NCI-H82 treated with DMSO at 0.1 percent for 48 hours (cell line): ENCODE measurements around the gene PRR7.

Source experiments
- DNase-seq: peaks from one replicate; lab custom pipeline; 2025; ENCODE audit not compliant: unreplicated experiment; lab: John Stamatoyannopoulos, UW

Gene PRR7

DNA sequence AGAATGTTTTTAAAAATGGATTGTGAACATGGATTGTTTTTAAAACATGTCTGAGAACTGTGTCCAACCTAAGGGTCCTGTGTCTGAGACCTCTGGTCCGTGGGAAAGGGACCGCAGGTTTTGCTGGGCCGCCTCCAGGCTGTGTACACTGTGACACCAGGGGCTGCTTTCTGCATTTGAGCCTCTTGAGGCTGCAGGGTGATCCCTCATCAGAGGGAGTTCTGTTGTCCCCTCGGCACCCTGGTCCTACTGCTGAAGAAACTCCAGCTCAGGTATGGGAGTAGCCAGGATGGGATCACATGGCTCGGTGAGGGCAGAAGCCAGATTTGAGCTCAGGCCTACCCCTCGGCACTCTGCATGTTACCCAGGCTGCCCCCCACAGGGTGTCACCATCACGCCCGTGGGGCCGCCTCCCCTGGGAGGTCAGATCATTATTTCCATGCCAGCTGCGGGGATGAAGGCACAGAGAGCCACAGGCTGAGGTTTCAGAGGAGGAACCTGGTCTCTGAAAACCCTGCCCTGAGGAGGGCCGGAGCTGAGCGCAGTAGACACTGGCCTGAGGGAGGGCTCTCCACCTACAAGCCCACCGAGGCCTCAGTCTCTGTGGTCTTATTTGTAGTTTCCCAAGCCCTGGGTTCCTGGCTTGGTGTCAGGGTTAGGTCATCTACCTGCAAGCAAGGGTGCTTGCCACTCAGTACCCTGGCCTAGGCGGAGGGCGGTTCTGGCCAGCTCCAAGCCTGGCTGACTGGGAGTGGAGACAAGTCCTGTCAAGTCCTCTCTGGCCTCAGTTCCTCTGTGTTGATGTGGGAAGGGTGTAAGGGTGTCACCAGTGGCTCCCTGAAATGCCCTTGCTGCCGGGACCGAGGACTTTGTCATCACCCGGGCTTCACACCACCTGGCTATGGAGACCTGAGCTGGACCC, 2.8 kb downstream of the PRR7 start:
- DNase-seq, result no peak

DNA sequence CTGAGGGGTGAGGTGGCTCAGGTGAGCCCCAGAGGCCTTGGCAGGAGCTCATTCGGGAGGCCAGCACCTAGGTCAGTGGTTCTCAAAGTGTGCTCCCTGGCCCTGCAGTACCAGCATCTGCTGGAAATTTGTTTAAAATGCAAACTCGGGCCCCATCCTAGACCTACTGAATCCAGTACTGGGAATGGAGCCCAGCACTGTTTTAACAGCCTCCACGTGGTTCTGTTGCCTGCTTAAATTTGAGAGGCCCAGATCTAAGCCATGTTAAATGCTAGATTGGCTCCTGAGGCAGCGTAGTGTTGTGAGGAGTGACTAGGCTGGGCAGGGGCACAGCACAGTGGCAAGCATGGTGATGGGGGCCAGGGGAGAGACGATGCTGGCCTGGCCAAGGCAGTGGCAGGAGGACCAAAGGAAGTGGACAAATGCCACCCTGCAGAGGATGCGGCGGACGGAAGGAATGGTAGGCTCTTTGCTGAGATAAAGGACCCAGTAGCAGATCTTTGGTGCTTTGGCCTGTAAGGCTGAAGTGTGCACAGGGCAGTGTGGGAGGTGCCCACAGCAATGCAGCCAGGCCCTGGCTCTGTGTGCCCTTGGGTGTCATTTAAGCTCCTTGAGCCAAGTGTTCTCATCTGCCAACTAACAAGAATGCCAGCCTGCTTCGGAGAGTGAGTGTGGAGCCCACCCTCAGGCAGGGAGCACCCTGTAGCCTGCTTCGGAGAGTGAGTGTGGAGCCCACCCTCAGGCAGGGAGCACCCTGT, 4.2 kb downstream of the PRR7 start:
- no peak for DNase-seq

DNA sequence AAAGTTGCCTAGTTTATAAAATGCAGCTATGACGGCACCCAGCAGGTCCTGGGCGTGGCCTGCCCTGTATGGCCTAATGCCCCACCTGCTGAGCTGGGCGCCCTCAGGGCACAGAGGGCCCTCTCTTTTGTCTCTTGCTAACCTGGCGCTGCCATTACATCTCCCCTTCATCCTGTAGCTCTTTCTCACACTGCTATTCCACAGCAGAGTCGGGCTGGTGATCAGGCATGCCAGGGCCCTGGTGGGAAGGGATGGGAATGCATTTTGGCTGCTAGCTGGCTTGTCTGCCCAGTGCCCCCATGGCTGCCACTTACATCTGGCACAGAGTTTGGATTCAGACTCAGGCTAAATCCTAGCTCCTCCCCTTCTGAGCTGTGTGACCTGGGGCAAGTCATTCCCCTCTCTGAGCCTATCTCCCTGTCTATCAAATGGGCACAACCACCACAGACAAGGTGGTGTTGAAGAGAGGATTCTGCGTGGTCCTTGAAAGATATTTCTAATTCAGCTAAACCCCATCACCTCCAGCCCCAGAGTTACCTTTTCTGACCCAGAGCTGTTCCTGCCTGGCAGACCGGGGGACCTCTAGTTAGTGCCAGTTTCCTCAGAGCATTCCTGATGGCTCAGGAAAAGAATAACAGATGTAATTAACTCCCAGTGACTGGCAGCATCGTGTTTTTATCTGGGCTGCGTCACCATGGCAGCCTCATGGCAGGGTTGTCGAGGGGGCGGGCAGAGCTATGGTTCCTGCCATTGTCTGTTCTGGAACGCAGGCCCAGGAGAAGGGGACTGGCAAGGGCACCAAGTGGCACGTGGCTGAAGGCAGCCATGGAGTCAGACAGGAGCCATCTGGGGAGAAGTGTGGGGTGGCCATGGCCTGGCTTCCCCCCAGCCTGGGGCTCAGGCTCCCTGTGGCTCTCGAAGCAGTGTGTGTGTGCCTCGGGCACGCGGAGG, 6.3 kb downstream of the PRR7 start:
- no peak for DNase-seq

DNA sequence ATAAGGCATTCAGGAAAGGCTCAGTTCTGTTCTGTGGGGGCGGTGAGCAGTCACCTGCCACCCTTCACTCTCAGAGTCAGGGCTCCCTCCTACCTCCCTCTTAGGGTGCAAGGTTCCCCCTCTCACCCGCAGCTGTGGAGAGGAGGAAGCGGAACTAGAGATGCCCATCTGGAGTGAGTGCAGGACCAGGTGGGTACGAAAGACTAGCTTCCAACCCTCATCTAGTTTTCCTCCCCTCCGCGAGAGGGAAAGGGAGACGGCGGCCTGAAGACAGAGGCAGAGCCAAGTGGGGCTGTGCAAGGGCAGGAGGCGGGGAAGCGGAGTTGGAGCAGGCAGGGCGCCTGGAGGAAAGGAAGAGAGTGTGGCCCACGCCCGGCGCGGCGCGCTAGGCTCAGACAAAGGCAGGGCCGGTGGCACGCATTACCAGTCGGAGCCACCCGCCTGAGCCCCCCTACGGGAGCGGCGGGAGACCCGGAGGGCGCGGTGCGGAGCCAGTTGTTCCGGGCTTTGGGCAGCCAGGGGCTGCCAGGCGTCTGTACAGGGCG, 7.3 kb downstream of the PRR7 start:
- DNase-seq, result no peak

DNA sequence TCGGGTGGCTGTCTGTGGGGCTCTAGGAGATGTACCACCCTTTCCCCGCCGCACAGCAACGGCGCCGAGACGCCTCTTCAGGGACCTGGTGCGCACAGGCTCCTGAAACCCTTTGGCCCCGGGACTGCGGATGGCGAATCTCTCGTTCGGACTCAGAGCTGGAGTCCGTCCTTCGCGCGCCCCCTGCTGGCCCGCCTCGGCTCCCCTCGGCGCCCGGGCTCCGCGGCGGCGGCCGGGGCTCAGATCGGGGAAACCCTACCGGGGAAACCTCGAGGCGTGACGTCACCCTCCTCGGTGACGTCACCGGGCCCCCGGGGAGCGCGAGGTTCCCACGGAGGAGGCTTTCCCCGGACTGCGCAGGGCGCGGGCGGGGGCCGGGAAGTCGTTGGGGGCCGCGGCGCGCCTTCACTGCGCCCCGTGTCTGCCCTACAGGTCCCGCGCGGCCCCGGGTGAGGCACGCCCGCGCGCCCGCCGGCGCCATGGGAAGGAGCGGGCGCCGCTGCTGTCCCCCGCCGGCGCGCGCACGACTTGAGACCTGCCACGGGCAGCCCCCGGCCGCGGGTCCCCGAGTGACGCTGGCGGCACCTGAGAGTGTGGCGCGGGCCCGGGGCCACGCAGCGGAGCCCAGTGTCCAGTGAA, 7.9 kb downstream of the PRR7 start:
- DNase-seq, result peak; percentile 56

DNA sequence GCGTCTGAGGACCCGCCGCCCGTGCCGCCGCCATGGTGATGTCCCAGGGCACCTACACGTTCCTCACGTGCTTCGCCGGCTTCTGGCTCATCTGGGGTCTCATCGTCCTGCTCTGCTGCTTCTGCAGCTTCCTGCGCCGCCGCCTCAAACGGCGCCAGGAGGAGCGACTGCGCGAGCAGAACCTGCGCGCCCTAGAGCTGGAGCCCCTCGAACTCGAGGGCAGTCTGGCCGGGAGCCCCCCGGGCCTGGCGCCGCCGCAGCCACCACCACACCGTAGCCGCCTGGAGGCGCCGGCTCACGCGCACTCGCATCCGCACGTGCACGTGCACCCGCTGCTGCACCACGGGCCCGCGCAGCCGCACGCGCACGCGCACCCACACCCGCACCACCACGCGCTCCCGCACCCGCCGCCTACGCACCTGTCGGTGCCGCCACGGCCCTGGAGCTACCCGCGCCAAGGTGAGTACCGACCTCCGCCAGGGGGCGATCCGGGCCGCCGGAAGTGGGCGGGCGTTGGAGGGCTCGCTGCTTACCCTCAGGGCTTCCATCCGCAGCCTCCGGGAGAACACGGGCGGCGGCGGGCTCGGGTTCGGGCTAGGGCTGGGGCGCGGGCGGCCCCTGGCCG, 8.5 kb downstream of the PRR7 start:
- peak; percentile 56 for DNase-seq

DNA sequence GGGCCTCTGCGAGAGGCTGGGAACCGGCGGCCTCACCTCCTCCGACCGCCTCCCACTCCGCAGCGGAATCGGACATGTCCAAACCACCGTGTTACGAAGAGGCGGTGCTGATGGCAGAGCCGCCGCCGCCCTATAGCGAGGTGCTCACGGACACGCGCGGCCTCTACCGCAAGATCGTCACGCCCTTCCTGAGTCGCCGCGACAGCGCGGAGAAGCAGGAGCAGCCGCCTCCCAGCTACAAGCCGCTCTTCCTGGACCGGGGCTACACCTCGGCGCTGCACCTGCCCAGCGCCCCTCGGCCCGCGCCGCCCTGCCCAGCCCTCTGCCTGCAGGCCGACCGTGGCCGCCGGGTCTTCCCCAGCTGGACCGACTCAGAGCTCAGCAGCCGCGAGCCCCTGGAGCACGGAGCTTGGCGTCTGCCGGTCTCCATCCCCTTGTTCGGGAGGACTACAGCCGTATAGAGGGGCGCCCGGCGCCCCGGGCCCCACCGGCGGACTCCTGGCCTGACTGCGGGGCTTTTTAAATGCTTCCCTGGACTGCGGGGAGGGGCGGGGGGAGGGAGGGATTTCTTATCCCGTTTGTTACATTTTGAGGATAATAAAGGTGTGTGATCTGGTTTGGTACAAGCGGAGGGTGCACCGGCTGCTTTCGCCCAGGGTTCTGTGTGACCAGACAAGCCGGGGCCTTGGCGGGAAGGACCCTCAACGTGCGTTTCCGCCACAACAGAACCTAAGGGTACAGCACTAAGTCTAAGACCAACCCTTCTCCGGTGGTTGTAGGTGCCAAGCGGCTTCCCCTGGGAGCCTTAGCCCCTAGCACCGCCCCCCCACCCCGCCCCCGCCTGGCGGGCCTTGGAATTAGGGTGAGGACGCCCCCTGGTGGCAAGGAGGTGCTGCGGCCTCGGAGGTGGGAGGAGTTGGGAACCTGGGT, 9.3 kb downstream of the PRR7 start:
- peak; percentile 70 for DNase-seq

DNA sequence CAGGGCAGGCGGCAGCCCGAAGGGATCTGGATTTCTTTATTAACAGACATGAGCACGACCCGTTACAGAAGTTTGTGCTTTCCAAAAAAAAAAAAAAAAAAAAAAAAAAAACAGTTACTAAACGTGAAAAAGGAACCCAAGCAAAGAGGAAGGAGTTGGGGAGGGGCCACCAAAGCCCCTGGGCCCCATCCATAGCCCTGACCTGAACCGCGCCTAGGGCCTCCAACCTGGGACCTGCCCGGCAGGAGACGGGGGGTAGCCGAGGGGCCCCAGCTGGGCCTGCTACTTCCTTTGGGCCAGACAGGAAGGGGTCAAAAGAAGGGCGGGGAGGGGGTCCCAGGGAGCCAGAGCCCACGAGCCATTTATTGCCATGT, 10.0 kb downstream of the PRR7 start:
- no peak for DNase-seq

DNA sequence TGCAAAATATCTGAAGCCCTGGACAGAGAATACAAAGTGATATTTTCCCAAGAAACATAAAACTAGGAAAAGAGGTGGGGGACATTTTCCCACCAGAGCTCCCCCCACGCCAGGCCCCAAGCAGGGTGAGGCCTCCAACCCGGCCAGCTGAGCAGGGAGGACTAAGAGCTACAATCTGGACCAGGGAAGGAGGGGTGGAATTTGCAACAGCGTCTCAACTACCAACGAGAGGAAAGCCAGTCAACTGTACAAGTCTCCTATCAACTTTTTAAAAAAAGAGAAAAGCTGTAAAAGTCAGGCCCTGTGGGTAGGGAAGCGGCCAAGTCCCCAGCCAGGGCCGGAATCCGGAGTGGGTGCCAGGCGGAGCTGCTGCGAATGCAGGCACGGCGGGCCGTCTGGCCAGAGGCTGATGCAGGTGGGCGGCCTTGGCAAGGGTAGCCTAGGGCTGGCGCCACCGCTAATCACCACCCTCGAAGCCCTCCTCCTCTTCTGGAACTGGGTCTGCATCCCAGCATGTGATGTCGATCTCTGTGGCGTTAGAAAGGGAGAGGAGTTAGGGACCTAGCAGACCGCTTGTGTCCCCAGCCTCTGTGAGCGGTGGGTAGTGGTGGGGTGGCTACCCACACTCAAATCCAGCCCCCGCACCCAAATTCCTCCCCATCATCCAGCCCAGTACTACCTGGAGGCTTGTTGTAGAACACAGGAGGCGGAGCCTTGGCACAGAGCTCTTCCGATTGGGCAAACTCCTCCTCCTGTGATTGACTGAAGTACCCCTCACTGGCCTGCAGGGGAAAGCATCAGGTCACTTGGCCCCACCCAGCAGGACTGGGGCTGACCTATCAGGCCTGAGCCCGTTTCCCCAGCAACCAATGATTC, 10.6 kb downstream of the PRR7 start:
- peak; percentile 86 for DNase-seq

DNA sequence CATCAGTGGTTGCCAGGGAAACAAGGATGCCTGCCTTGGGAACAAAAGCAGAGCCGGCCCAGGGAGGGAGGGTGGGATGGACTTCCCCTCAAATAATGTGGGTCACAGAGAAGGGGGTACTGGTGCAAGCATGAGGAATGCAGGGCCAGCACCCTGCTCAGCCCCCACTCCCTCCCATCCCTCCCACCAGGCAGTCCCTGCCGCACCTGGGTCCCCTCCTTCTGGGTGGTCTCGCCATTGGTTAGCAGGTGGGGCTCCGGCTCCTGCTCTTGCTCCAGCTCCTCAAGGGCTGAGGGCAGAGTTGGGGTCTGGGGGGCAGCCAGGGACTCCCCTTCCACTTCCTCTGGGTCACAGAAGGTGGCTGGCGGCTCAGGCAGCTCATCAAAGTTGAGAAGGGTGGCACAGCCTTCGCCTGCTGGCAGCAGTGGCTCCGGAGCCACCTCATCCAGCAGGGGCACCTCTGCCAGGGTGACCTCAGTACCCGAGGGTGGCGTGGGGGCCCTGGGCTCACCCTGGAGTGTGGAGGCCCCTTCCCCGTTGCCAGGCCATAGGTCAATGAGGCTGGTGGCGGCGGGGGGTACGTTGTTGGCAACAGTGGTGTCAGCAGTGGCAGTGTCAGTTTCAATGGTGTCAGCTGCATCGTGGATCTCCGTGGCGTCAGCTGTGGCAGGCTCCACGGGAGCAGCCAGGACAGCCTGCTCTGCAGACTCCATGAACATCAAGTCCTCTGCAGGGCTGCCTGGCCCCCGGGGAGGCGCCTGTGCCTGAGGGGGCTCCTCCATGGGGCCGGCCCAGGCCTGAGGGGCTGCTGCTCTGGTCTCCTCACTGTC, 11.5 kb downstream of the PRR7 start:
- DNase-seq, result no peak

DNA sequence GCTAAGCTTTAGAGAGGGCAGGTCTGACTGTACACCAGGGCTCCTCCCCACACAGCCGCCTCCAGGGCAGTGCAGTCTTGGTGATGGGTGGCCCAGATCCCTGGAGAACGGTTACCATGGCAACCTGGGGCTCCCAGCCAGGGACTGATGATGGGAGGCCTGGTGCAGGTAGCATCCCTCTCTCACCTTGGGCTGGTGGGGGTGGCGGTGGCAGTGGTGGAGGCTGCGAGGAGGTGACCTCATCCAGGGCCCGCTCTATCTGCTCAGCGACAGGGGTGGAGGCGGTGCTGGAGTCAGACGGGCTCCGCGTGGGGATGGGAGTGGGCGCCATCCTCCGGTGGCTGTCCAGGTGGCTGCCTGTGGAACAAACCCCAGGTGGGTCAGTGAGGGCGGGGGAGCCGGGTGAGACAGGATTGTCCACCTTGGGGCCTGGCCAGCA, 12.3 kb downstream of the PRR7 start:
- DNase-seq, result no peak

DNA sequence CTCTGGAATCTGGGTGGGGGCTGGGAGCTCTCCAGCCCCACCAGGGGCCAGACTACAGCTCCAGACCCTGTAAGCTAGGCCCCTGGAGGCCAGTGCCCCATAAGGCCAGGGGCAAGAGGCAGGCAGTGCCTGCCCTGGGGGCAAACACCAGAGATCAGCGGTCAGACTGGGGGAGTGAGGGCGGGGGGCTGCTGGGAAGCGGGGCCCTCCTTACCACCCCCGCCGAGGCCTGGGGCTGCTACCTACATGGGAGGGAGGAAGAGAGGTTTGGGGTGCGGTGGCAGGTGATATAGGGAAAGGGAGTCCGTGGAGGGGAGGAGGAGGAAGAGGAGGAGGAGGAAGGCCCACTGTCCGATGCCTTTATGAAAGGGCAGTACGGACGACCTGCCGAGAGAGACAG, 12.7 kb downstream of the PRR7 start:
- no peak for DNase-seq

DNA sequence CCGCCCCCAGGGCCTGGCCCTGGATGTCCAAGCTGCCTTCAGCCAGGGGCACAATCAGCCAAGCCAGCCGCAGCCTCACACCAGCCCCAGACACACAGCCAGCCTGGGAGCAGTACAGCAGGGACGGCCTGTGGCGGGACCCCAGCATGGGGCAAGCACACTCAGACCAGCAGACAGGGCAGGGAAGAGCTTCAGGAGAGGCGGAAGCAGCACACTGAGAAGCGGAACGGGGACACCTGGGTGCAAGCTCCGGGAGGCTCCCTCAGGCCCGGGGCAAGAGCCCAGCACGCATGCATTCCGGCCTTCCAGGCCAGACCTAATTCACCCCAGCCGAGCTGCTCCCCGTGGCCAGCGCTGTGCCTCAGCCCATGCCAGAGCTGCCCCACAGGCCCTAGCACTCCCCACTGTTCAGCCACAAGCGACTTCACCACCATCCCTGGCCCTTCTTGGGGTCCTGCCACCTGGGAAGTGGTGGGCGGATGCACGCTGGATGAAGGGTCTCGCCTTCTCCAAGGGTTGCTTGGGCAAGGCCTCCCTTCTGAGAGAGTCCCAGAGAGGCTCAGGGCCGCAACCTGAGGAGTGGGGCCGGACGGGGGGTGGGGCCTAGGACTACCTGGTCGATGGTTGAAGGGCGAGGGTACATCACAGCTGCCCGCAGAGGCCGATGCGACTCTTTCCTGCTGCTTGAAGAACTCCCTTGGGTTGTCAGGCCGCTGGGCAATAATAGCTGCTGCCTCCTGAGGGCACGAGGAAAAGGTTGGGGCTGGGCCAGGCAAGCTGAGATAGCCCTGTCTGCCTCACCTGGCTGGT, 13.4 kb downstream of the PRR7 start:
- DNase-seq, result no peak

DNA sequence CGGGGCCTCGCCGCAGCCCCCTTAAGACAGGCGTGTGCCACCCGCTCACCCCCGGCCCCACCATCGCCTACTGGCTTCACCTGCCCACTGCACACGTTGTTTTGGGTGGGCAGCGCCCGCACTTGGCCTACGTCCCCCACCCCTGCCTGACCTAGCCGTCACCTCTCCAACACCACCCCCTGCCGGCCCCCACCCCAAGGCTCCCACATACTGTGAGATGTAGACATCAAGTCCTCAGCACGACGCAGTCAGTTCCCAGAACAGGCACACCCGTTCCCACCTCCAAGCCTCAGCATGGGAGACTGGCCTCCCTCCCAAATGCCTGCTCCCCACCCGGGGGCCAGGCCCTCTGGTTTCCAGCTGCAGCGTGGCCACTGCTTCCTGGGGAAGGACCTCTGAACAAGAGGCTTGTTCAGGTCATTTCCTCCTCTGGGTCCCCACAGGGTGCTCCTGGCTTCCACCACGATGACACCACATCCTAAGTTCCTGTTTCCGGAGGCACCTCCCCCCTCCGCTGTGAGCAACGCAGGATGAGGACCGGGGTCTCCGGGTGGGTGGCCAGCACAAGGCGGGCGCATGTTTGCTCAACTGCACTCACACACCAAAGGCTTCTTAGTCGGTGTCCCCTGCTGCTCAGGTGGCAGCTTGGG, 15.5 kb downstream of the PRR7 start:
- DNase-seq, result no peak

DNA sequence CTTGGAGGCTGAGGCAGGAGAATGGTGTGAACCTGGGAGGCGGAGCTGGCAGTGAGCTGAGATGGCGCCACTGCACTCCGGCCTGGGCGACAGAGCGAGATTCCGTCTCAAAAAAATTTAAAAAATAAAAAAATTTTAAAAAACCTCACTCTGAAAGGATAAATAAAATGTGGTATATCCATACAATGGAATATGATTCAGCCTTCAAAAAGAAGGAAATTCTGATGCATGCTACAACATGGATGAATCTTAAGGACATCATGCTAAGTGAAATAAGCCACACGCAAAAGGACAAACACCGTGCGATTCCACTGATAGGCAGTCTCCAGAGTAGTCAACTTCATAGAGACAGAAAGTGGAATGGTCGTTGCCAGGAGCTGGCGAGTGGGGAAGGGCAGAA, 18.4 kb downstream of the PRR7 start:
- no peak for DNase-seq

DNA sequence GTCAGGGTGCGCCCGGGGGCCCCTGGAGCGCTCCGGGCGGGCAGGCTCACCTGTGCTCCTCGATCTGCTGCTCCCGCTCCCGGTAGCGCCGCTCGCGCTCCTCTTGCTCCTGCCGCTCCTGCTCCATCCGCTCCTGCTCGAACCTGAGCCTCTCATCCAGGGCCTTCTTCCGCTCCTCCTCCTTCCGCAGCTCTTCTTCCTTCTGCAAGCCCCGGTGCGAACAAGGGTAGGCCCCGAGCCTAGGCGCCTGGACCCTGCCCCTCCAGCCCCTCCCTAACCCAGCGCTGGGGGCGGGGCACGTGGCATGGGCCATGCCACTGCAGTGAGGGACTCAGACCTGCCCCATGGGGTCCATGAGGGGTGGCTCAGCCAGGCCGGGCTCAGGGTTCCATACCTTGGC, 20.2 kb downstream of the PRR7 start:
- DNase-seq, result no peak
